Measurements from ENCODE around the gene RAB26. TPM values are rescaled to one million over a fixed set of nuclear protein-coding genes. Genes with fewer than 3 reads are reported as not detected.

RAB26 gene
- total and polyA plus RNA-seq, 2 donors (not counting 3 experiments of a cell fraction or from before 2014, with no cell fraction given): 0.91 to 2.0 TPM

- intact Hi-C loops (cut with micrococcal nuclease) (loop anchor here (1.0 to 2.0 kb wide), 7 partner anchors 14 to 148 kb away; partner anchors contain the start of genes E4F1, ECI1, MLST8 and NTHL1), dilution Hi-C loops (cut with MboI; ENCODE audit: extremely low pct_ligation_motif_present, low sequenced_read_pairs) (loop anchor here (25.0 kb wide), 1 partner anchor 119 kb away; the partner anchor contains the start of genes NHERF2, NTHL1 and TSC2)
- POLR2A ChIA-PET: interaction anchor here (0.6 to 2.4 kb wide), 34 partner anchors 11 to 192 kb away, joined by 3 to 32 read pairs (median 6); partner anchors contain the start of genes ECI1, MLST8, NTHL1 and PGP
- CTCF ChIA-PET: interaction anchor here (1.1 to 2.1 kb wide), 7 partner anchors 10 to 153 kb away, joined by 3 to 14 read pairs (median 9); partner anchors contain the start of gene ECI1
- peak overlapping the region; percentile 67 for H3K9ac ChIP-seq (replicated peaks; ENCODE audit: extremely low read depth, insufficient read depth, low read length)
- peak overlapping the region; percentile 35 for H3K27ac ChIP-seq (ENCODE audit: insufficient read depth, low read depth, low read length)
- DNase-seq (ENCODE audit: low read depth, low spot score) (peak; percentile 65), FAIRE-seq (peak; percentile 75)
- H3K27me3 ChIP-seq (ENCODE audit: control insufficient read depth in 2 of 2, insufficient read depth in 2 of 2, low read length in 2 of 2): no peaks in the 10 kb centered on the region
- BruUV-seq (replicated peaks): TSS peak; percentile 69
- peak overlapping the region; percentile 24 to 83 (median 54) for H3K4me3 ChIP-seq (replicated peaks in 1 of 3; ENCODE audit: insufficient read depth in 1 of 3, low read depth in 1 of 3, low read length in 3 of 3)
- peaks cover 91% of the 10 kb centered on the region for H3K79me2 ChIP-seq (ENCODE audit: control insufficient read depth, insufficient read depth, low read length)
- peak overlapping the region; percentile 87 for H3K4me2 ChIP-seq (ENCODE audit: insufficient read depth, low read length)
- no peaks in the 10 kb centered on the region for H4K20me1 ChIP-seq (replicated peaks; ENCODE audit: control insufficient read depth, extremely low read depth, insufficient read depth, low read length)
- peaks cover 2 to 6% of the 10 kb centered on the region in 2 experiments for H3K36me3 ChIP-seq (ENCODE audit: control insufficient read depth in 2 of 2, extremely low read depth in 1 of 2, insufficient read depth in 2 of 2, low read length in 2 of 2)
- no peak overlapping the region for H2AFZ ChIP-seq (ENCODE audit: low read depth, low read length)
- H3K9me3 ChIP-seq (replicated peaks; ENCODE audit: control insufficient read depth, insufficient read depth, low read length): no peaks in the 10 kb centered on the region
- peaks cover 43% of the 10 kb centered on the region for H3K4me1 ChIP-seq (ENCODE audit: control insufficient read depth, extremely low read depth, insufficient read depth, low read length)
- no peak for TF ChIP-seq GATA2 (IDR thresholded peaks at IDR 0.05; ENCODE audit: insufficient read depth, insufficient read length, low read depth, low read length)
- no peak for TF ChIP-seq MYC (IDR thresholded peaks at IDR 0.05; ENCODE audit: low read depth, low read length)
- TF ChIP-seq POLR2AphosphoS5 (IDR thresholded peaks at IDR 0.05; ENCODE audit: insufficient read depth, low read depth, low read length): peak; percentile 31
- TF ChIP-seq EZH2 (IDR thresholded peaks at IDR 0.05; ENCODE audit: borderline replicate concordance, low read depth, low read length, severe bottlenecking): no peak
- TF ChIP-seq POLR2A (IDR thresholded peaks at IDR 0.05; ENCODE audit: low read depth, low read length): no peak
- no peak for TF ChIP-seq JUN (IDR thresholded peaks at IDR 0.05; ENCODE audit: borderline replicate concordance, insufficient read depth, insufficient read length, low read depth)
- no peak for TF ChIP-seq FOS (IDR thresholded peaks at IDR 0.05; ENCODE audit: borderline replicate concordance, insufficient read depth, low read length)
- no peak for TF ChIP-seq CTCF (IDR thresholded peaks at IDR 0.05; ENCODE audit: extremely low read depth in 1 of 2, insufficient read depth in 1 of 2, low read depth in 1 of 2, low read length in 2 of 2)
- TF ChIP-seq MAX (IDR thresholded peaks at IDR 0.05; ENCODE audit: insufficient read depth, insufficient read length): no peak
- H3K9me1 ChIP-seq (replicated peaks; ENCODE audit: control insufficient read depth, extremely low read depth, insufficient read depth, low read length): no peaks in the 10 kb centered on the region
These were observed 7.8 kb downstream of the RAB26 start for GRCh38 chr16:2155977-2156848.
